GM04503 (cell line): ENCODE data around the gene DMXL2.
A peak's percentile ranks its signal among the peaks of the same experiment; 100 is the strongest.
"Not testable (repeated sequence)": the region's sequence is repeated elsewhere in the genome, so short reads cannot be mapped to it uniquely, and the experiment has no call there.

Experiments
- DNase-seq: peaks from one replicate; pipeline ENCODE4 v3.0.0-alpha.2; 2012; ENCODE audit warnings: low read depth

Gene DMXL2

DNA sequence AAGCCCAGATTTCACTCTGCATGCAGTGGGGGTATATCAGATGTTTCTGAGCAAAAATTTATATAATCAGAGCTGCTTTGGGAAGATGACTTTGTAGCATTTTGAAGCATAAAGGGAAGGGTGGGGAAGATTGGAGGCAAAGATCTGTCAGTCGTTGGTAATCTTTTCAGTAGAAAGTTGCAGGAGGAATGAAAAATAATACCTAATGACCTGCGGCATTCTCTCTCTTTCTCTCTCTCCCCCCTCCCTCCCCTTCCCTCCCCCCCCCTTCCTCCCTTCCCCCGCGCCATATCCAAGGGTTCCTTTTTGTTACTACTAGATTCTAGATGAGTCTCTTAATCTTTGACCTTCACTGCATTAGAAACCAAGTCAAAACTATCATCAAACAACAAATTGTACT lies 1.5 kb upstream of the DMXL2 start:
- no peak for DNase-seq

DNA sequence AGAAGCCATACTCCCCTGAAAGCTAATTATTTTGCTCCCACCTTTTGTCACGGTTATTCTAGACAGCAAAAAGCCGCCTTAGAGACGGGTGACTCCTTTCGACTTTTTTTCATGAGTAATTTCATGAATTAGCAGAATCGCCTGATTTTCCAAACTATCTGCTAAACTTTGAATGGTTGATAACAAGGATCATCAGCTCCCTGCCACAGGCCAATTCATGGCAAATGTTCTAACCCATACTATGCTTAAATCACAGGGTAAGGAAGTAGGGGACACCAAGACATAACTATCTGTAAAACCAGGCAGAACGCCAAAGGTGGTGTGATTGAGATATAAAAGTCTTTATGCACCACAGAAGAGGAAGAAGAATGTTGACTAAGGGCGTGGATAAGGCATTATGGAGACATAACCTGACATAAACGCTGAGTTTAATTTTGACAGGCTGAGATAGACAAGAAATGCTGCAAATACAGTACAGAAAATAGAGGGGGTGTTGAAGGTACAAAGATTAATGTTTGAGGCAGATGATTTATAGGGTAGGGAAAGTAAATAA lies 891 bp upstream of the DMXL2 start:
- no peak for DNase-seq

DNA sequence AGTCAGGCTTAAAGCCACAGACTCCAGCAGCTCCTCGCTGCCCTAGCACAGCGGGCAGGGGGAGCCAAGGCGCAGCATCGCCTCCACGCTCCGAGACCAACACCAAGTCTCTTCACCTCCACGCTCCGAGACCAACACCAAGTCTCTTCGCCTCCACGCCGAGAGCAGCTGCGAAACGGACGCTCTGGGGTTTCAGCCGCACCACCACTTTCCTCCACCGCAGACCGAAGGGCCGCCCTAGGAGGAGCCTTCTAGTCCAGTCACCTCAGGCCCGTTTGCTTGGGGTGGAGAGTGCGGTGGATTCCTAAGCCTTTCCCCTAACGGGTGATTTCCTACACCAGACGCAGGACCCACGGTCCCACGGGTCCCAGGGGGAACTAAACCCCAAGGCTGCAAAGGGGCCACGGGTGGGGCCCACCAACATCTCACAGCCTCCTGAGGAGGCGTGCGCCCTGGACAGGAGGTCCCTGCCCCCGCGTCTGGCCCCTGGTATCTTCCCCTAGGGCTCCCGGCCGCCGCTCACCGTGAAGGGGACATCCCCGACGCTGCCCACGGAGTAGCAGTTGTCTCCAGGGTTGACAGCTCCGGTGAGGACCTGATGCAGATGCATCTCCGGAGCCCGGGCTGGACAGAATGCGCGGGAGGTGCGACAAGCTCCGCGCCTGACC lies 501 bp downstream of the DMXL2 start:
- DNase-seq, result peak; percentile 26

DNA sequence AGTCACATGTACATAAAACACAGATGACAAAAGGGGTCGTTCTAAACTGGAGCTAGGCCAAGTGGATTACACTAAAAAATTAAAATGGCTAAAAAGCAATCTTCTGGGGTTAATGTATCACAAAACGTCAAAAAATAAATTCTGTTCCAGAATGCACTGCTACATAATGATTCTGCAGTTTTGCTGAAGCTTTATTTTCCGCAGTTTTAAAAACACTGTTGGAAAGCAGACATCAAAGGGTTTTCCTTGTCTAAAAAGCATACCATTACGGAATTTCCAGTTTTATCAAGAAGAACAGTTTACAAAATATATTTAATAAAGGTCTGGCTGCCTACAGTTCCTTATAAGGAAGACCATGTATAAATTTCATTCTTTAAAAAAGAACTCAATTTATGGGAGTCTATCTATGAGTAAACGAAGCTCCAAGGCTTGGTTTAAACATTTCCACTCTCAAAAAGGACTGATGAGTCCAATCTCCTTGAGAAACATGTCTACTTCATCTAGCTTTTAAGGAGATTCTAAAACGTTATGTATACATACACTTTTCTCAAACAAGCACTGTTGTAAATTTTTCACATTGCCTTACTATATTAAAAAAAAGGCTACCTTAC lies 1.3 kb downstream of the DMXL2 start:
- DNase-seq, result no peak

DNA sequence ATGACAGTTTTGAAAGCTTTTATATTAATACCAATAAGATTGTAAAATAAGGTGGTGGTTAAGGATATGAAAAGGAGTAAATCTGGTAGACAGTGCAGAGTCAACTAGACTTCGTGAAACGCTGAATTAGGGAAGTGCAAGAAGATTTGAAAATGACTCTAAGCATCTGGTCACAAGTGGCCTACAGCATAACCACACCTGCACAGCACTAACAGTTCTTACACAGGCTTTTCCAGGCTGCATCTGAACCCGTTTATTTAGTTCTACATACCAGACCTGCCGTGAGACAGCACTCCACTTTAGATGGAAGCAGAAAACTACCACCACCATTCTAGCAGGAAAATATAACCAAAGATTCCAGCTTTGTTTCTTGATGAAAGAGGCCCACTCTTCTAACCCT lies 1.9 kb downstream of the DMXL2 start:
- DNase-seq, result no peak

DNA sequence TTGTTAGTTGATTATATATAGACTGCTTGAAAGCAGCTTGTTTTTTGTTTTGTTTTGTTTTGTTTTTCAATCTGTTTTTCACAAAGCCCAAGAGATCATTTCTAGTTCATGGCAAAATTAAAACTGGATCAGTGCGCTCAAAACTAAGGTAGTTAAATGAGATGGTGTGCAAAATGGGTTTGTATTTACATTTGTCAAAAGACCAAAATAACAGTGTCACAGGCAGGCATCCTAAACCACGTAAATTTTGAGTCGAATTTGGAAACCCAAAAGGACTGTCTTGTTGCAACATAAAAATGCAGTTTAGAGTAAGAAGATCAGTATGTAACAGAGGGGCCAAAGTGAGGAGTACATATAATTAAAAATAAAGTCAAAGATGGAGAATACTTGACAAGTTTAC lies 2.4 kb downstream of the DMXL2 start:
- no peak for DNase-seq

DNA sequence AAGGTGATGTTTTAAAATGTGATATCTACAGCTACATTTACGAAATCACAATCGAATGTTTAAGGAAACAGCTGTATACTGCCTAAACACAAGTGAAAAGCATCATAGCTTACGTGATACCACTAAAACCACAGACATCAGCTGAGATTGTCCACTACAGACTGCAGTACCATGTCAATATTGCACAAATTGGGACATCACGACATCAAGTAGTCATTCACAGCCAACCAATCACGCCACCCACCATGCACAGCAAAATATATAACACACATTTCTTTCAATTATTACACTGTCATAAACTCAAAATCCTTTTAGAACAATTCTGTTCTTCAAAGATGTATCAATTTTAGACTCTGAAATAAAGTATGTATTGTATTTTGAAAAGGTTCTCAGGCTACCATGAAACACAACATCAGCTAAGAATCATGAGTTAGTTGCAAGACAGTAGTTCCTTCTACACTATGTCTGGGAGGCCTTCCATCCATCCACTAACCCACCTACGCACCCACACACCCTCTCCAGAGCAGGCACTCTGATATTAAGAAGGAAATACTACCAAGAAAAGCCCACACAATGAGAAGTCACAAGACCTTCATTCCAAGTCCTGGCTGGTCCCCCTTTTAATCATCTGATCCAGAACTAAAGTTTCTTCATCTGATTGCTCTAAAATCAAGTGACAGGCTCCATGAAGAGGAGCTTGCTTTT lies 3.1 kb downstream of the DMXL2 start:
- DNase-seq, result no peak

DNA sequence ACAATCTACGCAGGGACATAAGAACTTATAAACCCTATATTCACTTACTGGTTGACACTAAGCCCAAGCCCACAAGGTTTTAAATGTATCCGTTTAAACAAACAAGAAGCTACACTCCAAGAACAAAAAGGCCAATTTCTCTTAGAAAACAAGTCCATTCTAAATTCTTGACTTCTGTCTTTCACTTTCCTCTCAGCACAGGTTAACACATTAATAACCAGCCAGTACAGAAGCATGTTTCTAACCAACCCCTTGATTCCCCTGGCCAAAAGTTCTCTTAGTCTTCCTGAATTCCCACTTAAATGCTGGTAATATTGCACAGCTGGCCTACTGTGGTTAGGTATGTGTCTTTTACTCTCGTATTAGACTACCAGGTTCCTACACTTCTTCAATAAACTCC lies 4.7 kb downstream of the DMXL2 start:
- no peak for DNase-seq

DNA sequence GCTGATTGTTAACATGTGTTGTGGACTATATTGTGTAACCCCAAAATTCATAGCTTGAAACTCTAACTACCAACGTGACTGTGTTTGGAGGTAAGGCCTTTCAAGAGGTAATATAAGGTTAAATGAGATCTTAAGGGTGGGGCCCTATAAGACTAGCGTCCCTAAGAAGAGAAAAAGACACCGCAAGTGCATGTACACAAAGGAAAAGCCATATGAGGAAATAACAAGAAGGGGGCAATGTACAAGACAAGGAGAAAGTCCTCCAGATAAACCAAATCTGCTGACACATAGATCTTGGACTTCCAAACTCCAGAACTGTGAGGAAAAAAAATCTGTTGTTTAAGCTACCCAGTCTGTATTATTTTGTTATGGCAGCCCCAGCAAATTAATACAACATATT lies 8.6 kb downstream of the DMXL2 start:
- DNase-seq, result no peak

DNA sequence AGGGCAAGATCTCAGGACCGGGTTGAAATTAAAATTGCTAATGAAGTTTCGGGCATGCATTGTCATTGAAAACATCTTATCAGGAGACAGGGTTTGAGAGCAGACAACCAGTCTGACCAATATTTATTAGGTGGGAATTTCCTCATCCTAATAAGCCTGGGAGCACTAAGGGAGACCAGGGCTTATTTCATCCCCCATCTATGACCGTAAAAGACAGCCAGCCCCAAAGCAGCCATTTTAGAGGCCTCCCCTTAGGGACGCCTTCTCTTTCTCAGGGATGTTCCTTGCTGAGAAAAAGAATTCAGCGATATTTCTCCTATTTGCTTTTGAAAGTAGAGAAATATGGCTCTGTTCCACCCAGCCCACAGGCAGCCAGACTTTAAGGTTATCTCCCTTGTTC lies 9.9 kb downstream of the DMXL2 start:
- not testable (repeated sequence) for DNase-seq

DNA sequence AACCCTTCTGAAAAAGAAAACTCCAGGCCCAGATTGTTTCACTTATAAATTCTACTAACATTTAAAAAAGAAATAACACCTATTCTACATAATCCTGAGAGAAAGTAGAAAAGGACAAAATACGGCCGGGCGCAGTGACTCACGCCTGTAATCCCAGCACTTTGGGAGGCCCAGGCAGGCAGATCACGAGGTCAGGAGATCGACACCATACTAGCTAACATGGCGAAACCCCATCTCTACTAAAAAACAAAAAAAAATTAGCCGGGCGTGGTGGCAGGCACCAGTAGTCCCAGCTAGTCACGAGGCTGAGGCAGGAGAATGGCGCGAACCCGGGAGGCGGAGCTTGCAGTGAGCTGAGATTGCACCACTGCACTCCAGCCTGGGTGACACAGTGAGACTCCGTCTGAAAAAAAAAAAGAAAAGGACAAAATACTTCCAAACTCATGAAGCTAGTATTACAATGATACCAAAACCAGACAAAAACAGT lies 19.1 kb downstream of the DMXL2 start:
- DNase-seq, result not testable (repeated sequence)

DNA sequence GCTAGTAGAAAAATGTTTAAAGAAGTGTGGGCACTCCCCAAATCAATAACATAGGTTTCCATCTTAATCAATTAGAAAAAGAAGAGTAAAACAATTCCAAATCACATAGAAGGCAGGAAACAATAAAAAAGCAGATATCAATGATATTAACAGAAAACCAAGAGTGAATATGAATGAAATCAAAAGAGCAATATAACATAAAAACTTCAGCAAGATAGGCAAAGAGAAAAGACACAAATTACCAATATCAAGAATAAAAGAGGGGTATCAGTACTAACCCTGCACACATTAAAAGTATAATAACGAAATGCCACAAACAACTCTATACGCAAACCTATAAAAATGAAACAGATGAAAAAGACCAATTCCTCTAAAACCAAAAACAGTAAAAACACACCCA lies 19.6 kb downstream of the DMXL2 start:
- no peak for DNase-seq

DNA sequence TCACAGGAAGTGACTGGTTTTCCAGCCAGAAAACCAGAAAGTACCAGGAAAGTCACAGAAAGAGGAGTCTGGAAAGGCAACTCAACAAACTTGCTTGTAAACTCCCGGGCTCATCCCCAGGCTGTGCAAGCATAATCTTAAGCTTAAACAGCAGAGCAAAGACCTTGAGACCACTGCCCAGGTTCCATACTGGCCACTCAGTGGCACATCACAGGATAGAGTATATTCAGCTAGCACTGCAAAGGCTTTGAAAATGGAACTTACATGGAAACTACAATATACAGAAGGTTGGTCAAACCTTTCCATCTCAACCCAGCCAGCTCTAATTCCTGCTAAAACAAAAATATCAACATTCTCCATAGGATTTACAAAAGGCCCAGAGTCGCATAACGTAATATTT lies 20.1 kb downstream of the DMXL2 start:
- no peak for DNase-seq

DNA sequence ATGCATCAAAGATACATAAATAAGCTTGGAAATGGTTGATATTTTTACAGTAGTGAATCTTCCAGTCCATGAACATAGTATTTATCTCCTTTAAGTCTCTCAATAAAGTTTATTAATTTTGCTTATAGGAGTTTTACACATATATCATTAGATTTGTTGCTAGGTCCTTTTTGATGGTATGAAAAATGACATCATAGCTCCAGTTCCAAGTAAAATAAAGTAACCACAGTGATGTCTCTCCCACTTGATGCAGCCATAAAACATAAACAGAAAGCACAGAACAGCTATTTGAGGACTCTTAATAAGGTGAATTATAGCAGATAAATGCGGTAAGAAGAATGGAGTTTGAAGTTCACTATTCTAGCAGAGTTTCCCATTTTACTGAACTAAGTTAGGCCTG lies 20.8 kb downstream of the DMXL2 start:
- no peak for DNase-seq

DNA sequence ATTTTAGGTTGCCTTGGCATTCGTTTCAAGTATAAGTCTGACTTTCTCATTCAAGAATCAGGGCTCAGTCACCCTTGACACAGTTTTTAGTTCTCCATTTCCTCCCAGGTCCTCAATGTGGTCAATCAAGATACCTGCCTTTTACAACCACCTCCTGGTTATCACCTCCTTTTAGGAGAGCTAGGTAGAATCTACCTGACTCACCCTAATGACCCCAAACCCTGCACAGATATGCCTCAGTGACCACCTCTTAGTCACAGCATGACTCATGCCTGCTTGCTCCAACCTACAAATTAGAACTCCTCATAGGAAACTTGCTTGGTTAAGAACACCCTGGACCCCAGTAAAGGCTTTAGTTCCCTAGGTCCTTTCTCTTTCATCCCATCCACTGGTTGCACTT lies 22.5 kb downstream of the DMXL2 start:
- no peak for DNase-seq

DNA sequence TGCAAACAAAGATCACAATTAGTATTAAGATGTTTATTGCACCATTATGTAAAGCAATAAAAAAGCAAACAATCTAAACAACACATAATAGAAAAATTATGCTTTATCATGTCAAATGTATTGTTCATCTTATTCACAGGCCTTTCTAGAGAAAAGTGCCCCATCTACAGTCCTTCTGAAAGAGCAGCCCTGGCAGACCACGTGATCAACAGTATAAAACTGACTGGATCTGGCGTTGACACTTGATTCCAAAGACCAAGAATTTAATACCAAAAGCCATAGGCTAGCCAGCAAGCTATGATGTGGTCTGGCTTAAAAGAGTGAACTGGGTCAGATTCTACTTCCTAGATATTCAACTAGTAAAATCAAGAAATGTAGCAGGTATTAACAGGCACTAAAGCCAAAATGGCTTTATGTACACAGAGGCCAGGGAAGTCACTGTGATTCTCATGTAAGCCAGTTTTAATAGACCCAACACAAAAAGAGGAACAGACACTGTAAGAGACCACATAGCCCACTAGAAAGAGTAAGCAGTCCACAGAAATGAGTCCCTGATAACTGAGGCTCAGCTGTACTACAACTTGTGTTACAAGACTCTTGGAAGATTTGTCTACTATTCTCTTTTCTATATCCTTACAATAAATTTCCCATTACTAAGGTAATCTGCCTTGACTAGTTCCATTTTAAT lies 32.5 kb downstream of the DMXL2 start:
- DNase-seq, result no peak

DNA sequence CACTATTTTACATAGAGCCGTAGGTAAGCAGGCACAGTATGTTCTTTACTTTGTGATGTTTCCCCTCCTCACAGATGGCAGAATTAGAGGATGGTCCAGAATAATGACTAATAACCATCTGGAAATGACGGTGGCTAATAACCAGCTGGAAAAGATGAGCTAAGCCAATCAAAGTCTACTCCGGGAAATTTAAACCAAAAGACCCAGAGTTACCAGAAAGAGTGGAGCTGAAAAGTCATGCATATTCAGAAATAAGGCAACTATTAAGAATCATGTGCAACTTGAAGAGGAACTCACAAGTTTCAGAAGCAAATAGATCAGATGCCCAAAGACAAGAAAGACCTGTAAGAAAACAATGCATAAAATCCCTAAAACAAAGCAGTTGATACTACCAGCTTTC lies 33.6 kb downstream of the DMXL2 start:
- DNase-seq, result no peak

DNA sequence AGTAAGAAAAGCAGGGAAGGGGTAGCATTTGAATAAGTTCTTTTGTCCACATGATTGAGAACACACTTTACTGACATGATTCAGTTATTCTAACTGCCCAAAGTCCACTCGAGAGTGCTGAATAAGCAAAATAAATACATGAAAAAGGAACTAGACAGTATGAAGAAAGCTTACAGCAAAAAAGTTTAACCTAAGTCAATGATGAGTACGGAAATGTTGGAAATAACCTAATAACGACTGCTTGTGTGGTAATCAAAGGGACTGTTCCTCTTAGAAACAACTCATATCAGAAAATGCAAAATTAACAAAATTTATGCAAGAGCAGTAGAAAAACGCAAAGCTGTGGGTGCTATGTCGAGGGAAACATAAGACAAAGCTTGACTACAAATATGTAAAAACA lies 36.6 kb downstream of the DMXL2 start:
- DNase-seq, result no peak

DNA sequence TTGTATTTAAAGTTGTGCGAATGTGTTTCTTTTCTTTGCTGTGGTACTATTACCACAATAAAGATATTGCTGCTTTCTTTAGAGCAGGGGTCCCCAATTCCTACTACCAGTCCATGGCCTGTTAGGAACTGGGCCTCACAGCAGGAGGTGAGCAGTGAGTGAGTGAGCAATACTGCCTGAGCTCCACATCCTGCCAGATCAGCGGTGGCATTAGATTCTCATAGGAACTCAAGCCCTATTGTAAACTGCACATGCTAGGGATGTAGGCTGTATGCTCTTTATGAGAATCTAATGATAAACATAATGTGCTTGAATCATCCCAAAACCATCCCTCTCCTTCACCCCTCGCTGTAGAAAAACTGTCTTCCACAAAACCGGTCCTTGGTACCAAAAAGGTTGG lies 41.6 kb downstream of the DMXL2 start:
- no peak for DNase-seq

DNA sequence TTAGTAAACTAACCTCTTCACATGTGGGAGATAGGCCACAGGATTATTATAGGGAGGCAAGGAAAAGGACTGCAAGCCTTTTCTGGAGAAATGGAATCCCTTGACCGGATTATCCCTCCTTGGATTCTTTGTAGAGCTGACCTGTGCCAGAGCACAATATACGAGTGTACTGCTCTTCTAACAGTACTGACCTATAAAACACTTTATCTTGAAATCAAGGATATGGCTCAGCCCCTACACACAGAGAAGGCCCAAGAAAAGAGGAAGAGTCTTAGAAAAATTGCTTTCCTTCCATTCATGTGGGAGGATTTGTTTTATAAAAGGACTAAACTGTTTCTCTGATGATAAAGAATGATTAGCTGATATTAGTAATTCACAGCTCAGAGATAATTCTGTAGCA lies 42.2 kb downstream of the DMXL2 start:
- no peak for DNase-seq

DNA sequence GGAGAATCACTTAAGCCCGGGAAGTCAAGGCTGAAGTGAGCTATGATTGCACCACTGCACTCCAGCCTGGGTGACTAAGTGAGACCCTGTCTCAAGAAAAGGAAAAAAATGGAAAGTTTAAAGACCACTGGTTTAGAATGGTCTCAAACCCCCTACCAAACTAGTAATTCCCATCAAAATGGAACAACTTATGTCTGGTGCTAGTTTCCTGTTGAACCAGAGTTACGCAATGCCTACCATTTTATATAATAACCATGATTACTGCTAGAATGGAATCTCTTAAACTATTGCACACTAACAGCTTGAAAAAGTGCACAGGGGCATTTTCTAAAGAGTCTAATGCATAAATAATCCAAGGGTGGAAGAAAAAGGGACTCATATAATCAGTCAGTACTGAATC lies 43.6 kb downstream of the DMXL2 start:
- no peak for DNase-seq

DNA sequence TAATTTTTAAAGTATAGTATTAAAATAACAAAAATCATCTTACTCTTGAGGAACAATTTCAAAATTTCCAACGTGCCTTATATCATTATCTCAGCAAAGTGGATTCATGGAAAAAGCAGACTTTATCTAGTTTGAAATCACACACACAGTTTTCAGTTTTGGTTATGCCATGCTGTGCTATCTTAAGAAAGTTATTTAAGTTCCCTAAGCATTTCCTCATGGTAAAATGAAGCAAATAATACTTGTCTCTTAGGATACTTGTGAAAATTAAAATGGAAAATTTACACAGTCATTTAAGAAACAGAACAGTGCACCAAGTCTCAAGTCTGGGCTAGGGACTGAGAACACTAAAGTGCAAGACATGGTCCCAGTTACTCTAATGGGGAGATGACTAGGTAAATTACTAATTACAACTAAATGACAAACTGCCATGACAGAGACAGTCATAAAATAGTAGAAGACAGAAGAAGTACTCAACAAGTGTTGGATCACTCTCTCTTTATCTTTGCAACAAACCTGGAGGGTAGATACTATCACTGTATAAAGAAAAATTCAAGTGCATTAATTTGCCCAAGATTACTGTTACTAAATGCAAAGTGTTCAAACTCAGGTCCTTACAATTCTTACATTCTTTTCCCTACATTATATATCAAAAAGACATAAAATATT lies 44.8 kb downstream of the DMXL2 start:
- no peak for DNase-seq
